HFFc6 (cell line): Measurements from ENCODE around the gene UBXN11. TPM values are rescaled to one million over a fixed set of nuclear protein-coding genes. Genes with fewer than 3 reads are reported as not detected.

Experiments
- DNase-seq: peaks from one replicate; pipeline ENCODE4 v3.0.0-alpha.2; 2018
- H3K27ac Mint-ChIP-seq: 2 replicates; pipeline ENCODE4 v1.8.0; 2020; ENCODE audit warnings: mild to moderate bottlenecking, mixed read lengths
- H3K27me3 Mint-ChIP-seq: 2 replicates; pipeline ENCODE4 v1.8.0; 2021; ENCODE audit warnings: mild to moderate bottlenecking, moderate library complexity, mixed read lengths; ENCODE audit not compliant: insufficient read depth
- H3K36me3 Mint-ChIP-seq: 2 replicates; pipeline ENCODE4 v1.8.0; 2021; ENCODE audit warnings: low read depth, mixed read lengths
- H3K4me1 Mint-ChIP-seq: 2 replicates; pipeline ENCODE4 v1.8.0; 2020; ENCODE audit warnings: low read depth, mixed read lengths
- H3K4me3 Mint-ChIP-seq: 2 replicates; pipeline ENCODE4 v1.8.0; 2020; ENCODE audit warnings: mild to moderate bottlenecking, moderate library complexity, mixed read lengths
- H3K9me3 Mint-ChIP-seq: 2 replicates; pipeline ENCODE4 v1.8.0; 2020; ENCODE audit warnings: mild to moderate bottlenecking, mixed read lengths
- total RNA-seq, 6 experiments: library from RNA; stranded (reverse); fragmentation: NEBNext Ultra II Directional; extraction: Animal tissue kit (Norgen Biotek cat#: 25700); gene quantifications; 2 replicates in 1 of 6; 3 replicates in 5 of 6; pipeline ENCODE4 v1.2.3, GENCODE V29; 2021
- TF ChIP-seq, protein P1 (sequence below): fragments of 200-600 bp; sonication (generic); IDR thresholded peaks from 2 replicates; pipeline ENCODE4 v1.5.0; 2021; ENCODE audit warnings: antibody characterized with exemption, mild to moderate bottlenecking

Gene UBXN11
- total RNA-seq, 6 experiments from 2014 or later = 9.5 to 11.9 (median 10.5) TPM

DNA sequence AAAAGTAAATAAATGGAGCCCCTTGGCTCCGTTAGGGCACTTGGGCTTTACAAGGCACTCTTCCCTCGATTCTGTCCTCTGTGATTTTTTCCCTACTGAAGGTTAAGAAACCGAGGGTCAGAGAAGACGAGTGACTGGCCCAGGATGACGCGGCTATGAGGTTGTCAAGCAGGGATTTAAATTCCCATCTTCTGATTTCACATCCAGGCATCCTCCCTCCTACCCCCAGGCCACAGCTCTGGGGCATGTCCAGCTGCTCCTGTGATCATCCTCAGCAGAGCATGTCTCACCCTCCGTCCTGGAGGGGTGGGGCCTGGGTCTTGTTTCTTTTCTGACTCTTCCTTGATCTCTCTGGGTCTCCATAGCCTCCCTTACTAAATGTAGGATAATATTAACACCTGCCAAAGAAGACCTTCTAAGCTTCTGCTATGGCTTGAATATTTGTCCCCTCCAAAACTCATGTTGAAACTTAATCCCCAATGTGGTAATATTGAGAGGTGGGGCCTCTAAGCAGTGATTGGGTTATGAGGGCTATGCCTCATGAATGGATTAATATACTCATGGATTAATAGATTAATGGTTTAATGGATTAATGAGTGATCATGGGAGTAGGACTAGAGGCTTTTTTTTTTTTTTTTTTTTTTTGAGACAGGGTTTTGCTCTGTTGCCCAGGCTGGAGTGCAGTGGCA is 42.9 kb upstream of the UBXN11 start:
- no peaks in the 10 kb centered on the region for H3K36me3 Mint-ChIP-seq
- H3K4me3 Mint-ChIP-seq = peak overlapping the region; percentile 7; the same call in 1 of the 2 replicates
- peaks cover 6% of the 10 kb centered on the region for H3K27me3 Mint-ChIP-seq
- TF ChIP-seq, protein P1, sequence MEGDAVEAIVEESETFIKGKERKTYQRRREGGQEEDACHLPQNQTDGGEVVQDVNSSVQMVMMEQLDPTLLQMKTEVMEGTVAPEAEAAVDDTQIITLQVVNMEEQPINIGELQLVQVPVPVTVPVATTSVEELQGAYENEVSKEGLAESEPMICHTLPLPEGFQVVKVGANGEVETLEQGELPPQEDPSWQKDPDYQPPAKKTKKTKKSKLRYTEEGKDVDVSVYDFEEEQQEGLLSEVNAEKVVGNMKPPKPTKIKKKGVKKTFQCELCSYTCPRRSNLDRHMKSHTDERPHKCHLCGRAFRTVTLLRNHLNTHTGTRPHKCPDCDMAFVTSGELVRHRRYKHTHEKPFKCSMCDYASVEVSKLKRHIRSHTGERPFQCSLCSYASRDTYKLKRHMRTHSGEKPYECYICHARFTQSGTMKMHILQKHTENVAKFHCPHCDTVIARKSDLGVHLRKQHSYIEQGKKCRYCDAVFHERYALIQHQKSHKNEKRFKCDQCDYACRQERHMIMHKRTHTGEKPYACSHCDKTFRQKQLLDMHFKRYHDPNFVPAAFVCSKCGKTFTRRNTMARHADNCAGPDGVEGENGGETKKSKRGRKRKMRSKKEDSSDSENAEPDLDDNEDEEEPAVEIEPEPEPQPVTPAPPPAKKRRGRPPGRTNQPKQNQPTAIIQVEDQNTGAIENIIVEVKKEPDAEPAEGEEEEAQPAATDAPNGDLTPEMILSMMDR = no peak
- DNase-seq = peak; percentile 92
- H3K4me1 Mint-ChIP-seq = peaks cover 35% of the 10 kb centered on the region
- H3K9me3 Mint-ChIP-seq = no peaks in the 10 kb centered on the region
- H3K27ac Mint-ChIP-seq = peak overlapping the region; percentile 64

DNA sequence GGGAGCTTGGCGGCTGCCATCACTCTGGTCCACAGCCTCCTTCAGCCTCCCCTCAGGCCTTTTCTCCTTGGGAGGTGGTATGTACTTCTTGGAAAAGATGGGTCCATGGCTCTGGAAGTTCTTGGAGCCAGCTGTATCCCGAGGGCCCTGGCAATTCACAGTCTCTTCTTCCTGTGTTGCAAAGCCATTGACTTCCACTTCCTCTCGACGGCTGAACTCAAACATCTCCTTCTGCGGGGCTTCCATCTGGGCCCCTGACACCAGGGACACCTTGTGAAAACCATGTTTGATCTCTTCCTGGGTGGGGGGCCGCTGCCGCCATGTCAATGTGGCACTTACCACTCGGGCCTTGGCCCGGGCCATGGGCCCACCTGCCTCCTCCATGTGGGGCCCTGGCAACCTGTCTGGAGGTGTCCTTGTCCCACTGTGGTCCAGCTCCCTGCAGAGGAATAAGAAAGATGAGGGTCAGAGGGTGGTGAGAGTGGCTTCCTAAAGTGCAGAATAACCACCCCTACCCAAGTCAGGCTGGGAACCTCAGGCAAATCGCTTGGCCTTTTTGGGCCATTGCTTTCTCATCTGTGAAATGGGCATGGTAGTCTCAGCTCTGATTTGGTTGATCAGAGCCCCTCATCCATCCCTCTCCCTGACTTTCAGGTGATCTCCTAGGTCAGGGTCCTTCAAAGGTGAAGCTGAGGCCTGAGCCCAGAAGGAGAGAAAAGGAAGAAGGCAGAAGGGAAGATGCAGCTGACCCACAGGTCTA is 40.0 kb upstream of the UBXN11 start:
- TF ChIP-seq, protein P1 = no peak
- Mint-ChIP-seq H3K4me3 (no peak overlapping the region), H3K9me3 (no peaks in the 10 kb centered on the region), H3K36me3 (no peaks in the 10 kb centered on the region), H3K27me3 (peaks cover 9% of the 10 kb centered on the region), H3K27ac (no peak overlapping the region), H3K4me1 (peaks cover 24% of the 10 kb centered on the region)
- no peak for DNase-seq

DNA sequence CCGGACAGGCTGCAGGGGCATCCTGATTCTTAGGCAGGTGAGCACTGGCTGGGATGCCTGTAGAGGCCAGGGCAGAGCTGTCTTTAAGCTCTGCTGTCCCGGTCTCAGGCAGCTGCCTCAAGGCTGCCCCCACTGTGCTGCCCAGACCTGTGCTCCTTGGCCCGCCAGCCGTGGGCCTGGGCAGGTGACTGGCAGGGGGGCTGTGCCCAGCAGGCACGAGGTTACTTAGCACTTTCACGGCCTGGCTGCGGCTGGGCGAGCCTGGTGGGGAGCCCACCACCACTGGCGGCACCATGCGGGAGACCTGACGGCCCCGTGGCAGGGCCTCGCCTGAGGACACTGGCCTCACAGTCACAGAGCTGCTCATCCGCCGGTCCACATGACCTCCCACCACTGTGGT is 39.3 kb upstream of the UBXN11 start:
- DNase-seq = no peak
- no peak overlapping the region for H3K4me3 Mint-ChIP-seq
- peaks cover 9% of the 10 kb centered on the region for H3K27me3 Mint-ChIP-seq
- H3K27ac Mint-ChIP-seq = no peak overlapping the region
- TF ChIP-seq, protein P1 = no peak
- H3K36me3 Mint-ChIP-seq = no peaks in the 10 kb centered on the region
- peaks cover 17% of the 10 kb centered on the region for H3K4me1 Mint-ChIP-seq
- no peaks in the 10 kb centered on the region for H3K9me3 Mint-ChIP-seq

DNA sequence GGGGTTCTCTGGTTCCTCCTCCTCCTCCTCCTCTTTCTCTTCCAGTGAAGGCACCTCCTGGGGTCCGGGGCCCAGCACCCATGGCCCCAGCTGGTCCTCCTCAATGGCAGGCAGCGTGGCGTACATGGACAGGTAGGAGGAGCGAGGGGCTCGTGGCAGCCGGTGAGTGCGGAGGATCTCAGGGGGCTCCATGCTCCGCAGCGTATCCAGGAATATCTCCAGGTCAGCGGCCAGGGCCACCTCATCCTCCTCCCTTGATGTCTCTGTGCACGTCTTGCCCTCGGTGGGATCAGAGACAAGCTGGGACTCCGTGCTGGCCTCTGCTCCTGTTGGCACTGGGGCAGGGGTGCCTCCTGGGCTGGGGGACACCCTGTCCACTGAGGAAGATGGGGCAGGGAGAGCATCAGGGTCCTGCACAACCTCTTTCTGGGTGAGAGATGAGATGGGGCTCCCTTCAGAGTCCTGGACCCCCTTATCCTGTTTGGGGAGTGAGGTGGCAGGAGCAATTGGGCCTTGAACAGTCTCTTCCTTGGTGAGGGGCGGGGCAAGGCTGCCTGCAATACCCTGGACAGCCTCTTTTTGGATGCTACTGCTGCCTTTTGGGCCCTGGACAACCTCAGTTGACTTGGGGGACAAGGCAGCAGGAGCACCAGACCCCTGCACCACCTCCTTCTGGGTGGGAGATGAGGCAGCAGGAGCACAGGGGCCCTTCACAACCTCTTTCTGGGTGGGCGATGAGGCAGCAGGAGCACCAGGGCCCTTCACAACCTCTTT is 37.9 kb upstream of the UBXN11 start:
- TF ChIP-seq, protein P1 = no peak; the same call in 1 of the 2 replicates
- no peak for DNase-seq
- no peak overlapping the region for H3K4me3 Mint-ChIP-seq
- peaks cover 10% of the 10 kb centered on the region for H3K4me1 Mint-ChIP-seq
- H3K27me3 Mint-ChIP-seq = peaks cover 10% of the 10 kb centered on the region
- H3K9me3 Mint-ChIP-seq = no peaks in the 10 kb centered on the region
- no peak overlapping the region for H3K27ac Mint-ChIP-seq
- no peaks in the 10 kb centered on the region for H3K36me3 Mint-ChIP-seq

DNA sequence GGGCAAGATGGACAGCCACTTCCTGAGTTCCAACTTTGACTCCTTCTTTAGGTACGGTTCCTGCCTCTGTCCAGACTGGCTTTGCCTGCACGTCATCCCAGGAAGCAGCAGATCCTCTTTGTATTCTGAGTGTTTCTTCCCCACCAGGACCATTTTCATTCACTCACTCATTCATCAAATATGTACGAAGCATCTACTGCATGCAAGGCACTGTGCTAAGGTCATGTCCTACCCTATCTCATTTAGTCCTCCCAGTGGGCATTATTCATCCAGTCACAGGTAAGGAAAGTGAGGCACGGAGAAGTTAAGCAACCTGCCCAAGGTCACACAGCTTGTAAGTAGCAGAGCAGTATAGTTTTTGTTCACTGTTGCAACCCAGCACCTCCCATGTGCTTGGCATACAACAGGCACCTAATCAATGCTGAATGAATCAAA is 33.6 kb upstream of the UBXN11 start:
- peaks cover 13% of the 10 kb centered on the region for H3K4me1 Mint-ChIP-seq
- DNase-seq = no peak
- no peak overlapping the region for H3K27ac Mint-ChIP-seq
- H3K9me3 Mint-ChIP-seq = no peaks in the 10 kb centered on the region
- H3K4me3 Mint-ChIP-seq = no peak overlapping the region
- TF ChIP-seq, protein P1 = no peak
- H3K27me3 Mint-ChIP-seq = peaks cover 6% of the 10 kb centered on the region
- no peaks in the 10 kb centered on the region for H3K36me3 Mint-ChIP-seq
